Measurements from ENCODE around the gene RUBCN.
"Not testable (repeated sequence)": the region's sequence is repeated elsewhere in the genome, so short reads cannot be mapped to it uniquely, and the experiment has no call there.

Gene RUBCN

GRCh38 chr3:197685546-197685945, 51.2 kb downstream of the RUBCN start:
- DNase-seq (ENCODE audit: low read depth in 2 of 2): no peak

- no peak for DNase-seq (ENCODE audit: low read depth in 2 of 2)
Measured at GRCh38 chr3:197683191-197683590, 53.5 kb downstream of the RUBCN start.

GRCh38 chr3:197682713-197683112, 54.0 kb downstream of the RUBCN start:
- DNase-seq (ENCODE audit: low read depth in 2 of 2): no peak

- DNase-seq (ENCODE audit: low read depth in 2 of 2): no peak
Measured at GRCh38 chr3:197680955-197681521, 55.7 kb downstream of the RUBCN start.

GRCh38 chr3:197675951-197676350, 60.8 kb downstream of the RUBCN start:
- DNase-seq (ENCODE audit: low read depth in 2 of 2): no peak

GRCh38 chr3:197675563-197675860, 61.2 kb downstream of the RUBCN start:
- no peak for DNase-seq (ENCODE audit: low read depth in 2 of 2)

- no peak for DNase-seq (ENCODE audit: low read depth in 2 of 2)
Measured at GRCh38 chr3:197674741-197675562, 61.8 kb downstream of the RUBCN start.

- DNase-seq (ENCODE audit: low read depth in 2 of 2): no peak
Measured at GRCh38 chr3:197673170-197673569, 63.5 kb downstream of the RUBCN start.

- DNase-seq (ENCODE audit: low read depth in 2 of 2): no peak
Measured at GRCh38 chr3:197670361-197670760, 66.3 kb downstream of the RUBCN start.

GRCh38 chr3:197667968-197668367, 68.7 kb downstream of the RUBCN start:
- no peak for DNase-seq (ENCODE audit: low read depth in 2 of 2)

- not testable (repeated sequence) for DNase-seq (ENCODE audit: low read depth in 2 of 2)
Measured at GRCh38 chr3:197667293-197667692, 69.4 kb downstream of the RUBCN start.

GRCh38 chr3:197666221-197666842, 70.4 kb downstream of the RUBCN start:
- DNase-seq (ENCODE audit: low read depth in 2 of 2): not testable (repeated sequence)

GRCh38 chr3:197665549-197665948, 71.2 kb downstream of the RUBCN start:
- not testable (repeated sequence) for DNase-seq (ENCODE audit: low read depth in 2 of 2)

GRCh38 chr3:197665142-197665491, 71.6 kb downstream of the RUBCN start:
- DNase-seq (ENCODE audit: low read depth in 2 of 2): not testable (repeated sequence)

- DNase-seq (ENCODE audit: low read depth in 2 of 2): not testable (repeated sequence)
Measured at GRCh38 chr3:197664414-197665141, 72.1 kb downstream of the RUBCN start.

GRCh38 chr3:197663367-197664140, 73.2 kb downstream of the RUBCN start:
- DNase-seq (ENCODE audit: low read depth in 2 of 2): not testable (repeated sequence)

- DNase-seq (ENCODE audit: low read depth in 2 of 2): not testable (repeated sequence)
Measured at GRCh38 chr3:197662352-197662751, 74.4 kb downstream of the RUBCN start.

- DNase-seq (ENCODE audit: low read depth in 2 of 2): not testable (repeated sequence)
Measured at GRCh38 chr3:197661874-197662273, 74.8 kb downstream of the RUBCN start.

- not testable (repeated sequence) for DNase-seq (ENCODE audit: low read depth in 2 of 2)
Measured at GRCh38 chr3:197661234-197661834, 75.4 kb downstream of the RUBCN start.

GRCh38 chr3:197659701-197660100, 77.0 kb downstream of the RUBCN start:
- not testable (repeated sequence) for DNase-seq (ENCODE audit: low read depth in 2 of 2)

GRCh38 chr3:197659144-197659543, 77.6 kb downstream of the RUBCN start:
- not testable (repeated sequence) for DNase-seq (ENCODE audit: low read depth in 2 of 2)

Data from stimulated activated CD8-positive, alpha-beta memory T cell treated with anti-CD3 and anti-CD28 coated beads, Interleukin-15, amount 100 ng/mL, for 4 hours (primary cell).